SK-N-DZ (cell line): Measurements from ENCODE around the gene KLHL15. TPM values are rescaled to one million over a fixed set of nuclear protein-coding genes. Genes with fewer than 3 reads are reported as not detected.
"Not testable (repeated sequence)": the region's sequence is repeated elsewhere in the genome, so short reads cannot be mapped to it uniquely, and the experiment has no call there.

Source experiments
- DNase-seq: peaks from one replicate; pipeline ENCODE4 v3.0.0-alpha.2; 2015; ENCODE audit warnings: low spot score
- polyA plus RNA-seq, 2 experiments: library from polyadenylated mRNA; depleted of rRNA; stranded (reverse); fragments of >200 nt; gene quantifications; 2 replicates each; pipeline ENCODE4 v1.2.3, GENCODE V29; 2014

The KLHL15 gene
- polyA plus RNA-seq (2014; cell fraction: cytosol; rRNA removed), result 9.0 TPM in 2 replicates
- 5.8 and 5.9 TPM in 2 replicates for polyA plus RNA-seq (2014; cell fraction: nucleus; rRNA removed)

- DNase-seq, result no peak
Observed at GRCh38 chrX:24027086-24027485, at the start of gene KLHL15. Gene KLHL15, minus strand, starts transcription at chrX:24027186. Its CDS starts 20,493 bp downstream, at chrX:24006693.

- DNase-seq, result no peak
Observed at GRCh38 chrX:24069877-24070276, 42.9 kb upstream of the KLHL15 start.

GRCh38 chrX:24063488-24063887, 36.5 kb upstream of the KLHL15 start:
- DNase-seq, result no peak

GRCh38 chrX:24055043-24055356, 28.0 kb upstream of the KLHL15 start:
- no peak for DNase-seq

GRCh38 chrX:24054182-24055042, 27.4 kb upstream of the KLHL15 start, which contains the start of gene EIF2S3:
Gene EIF2S3, plus strand, starts transcription at chrX:24054956. Its CDS starts 13 bp downstream, at chrX:24054969.
- peak; percentile 96 for DNase-seq

- not testable (repeated sequence) for DNase-seq
Observed at GRCh38 chrX:24050522-24051318, 23.7 kb upstream of the KLHL15 start.

GRCh38 chrX:24049643-24050042, 22.7 kb upstream of the KLHL15 start:
- not testable (repeated sequence) for DNase-seq

- DNase-seq, result not testable (repeated sequence)
Observed at GRCh38 chrX:24046060-24046459, 19.1 kb upstream of the KLHL15 start.

GRCh38 chrX:24037729-24038128, 10.7 kb upstream of the KLHL15 start:
- no peak for DNase-seq

GRCh38 chrX:24034485-24034884, 7.5 kb upstream of the KLHL15 start:
- peak; percentile 20 for DNase-seq

GRCh38 chrX:24030597-24030996, 3.6 kb upstream of the KLHL15 start:
- DNase-seq, result no peak

GRCh38 chrX:24027985-24028384, 999 bp upstream of the KLHL15 start:
- DNase-seq, result no peak

GRCh38 chrX:24026432-24026831, 554 bp downstream of the KLHL15 start:
- peak; percentile 6 for DNase-seq

GRCh38 chrX:24025741-24026403, 1.1 kb downstream of the KLHL15 start:
- no peak for DNase-seq

- peak; percentile 90 for DNase-seq
Observed at GRCh38 chrX:24024819-24025740, 1.9 kb downstream of the KLHL15 start.

- DNase-seq, result no peak
Observed at GRCh38 chrX:24023972-24024669, 2.9 kb downstream of the KLHL15 start.

GRCh38 chrX:24023544-24023943, 3.4 kb downstream of the KLHL15 start:
- DNase-seq, result no peak

GRCh38 chrX:24020306-24020876, 6.6 kb downstream of the KLHL15 start:
- no peak for DNase-seq

GRCh38 chrX:24019448-24019847, 7.5 kb downstream of the KLHL15 start:
- no peak for DNase-seq

GRCh38 chrX:24018809-24019208, 8.2 kb downstream of the KLHL15 start:
- DNase-seq, result no peak
